ENCODE data around the gene MTG2.

The MTG2 gene

GRCh38 chr20:62219992-62220665 is 37.3 kb downstream of the MTG2 start, which contains the start of gene HRH3:
TSS of gene HRH3 (minus strand) at chr20:62220278. CDS start at chr20:62219970, 308 bp downstream.
- Histone ChIP-seq H3K27ac (ENCODE audit: low read length) (no peak within 1 kb of the TSS), H3K4me2 (ENCODE audit: low read length) (no peak within 1 kb of the TSS), H3K4me3 (ENCODE audit: low read length) (no peak within 1 kb of the TSS), H3K4me1 (ENCODE audit: low read length) (no peaks in the 10 kb centered on the region), H3K36me3 (replicated peaks; ENCODE audit: low read depth, low read length) (no peaks in the 10 kb centered on the region), H2AFZ (ENCODE audit: low read depth, low read length) (no peak within 1 kb of the TSS), H3K9me3 (ENCODE audit: insufficient read depth, low read length) (no peaks in the 10 kb centered on the region), H3K9ac (ENCODE audit: low read length) (no peak within 1 kb of the TSS), H3K27me3 (ENCODE audit: low read depth, low read length) (no peaks in the 10 kb centered on the region), H4K20me1 (ENCODE audit: insufficient read depth, low read length) (no peaks in the 10 kb centered on the region), H3K79me2 (ENCODE audit: low read length) (no peaks in the 10 kb centered on the region)
- TF ChIP-seq EZH2phosphoT487 (IDR thresholded peaks at IDR 0.05; ENCODE audit: low read depth) (no peak), CTCF (IDR thresholded peaks at IDR 0.05; ENCODE audit: low read depth, low read length) (no peak)

GRCh38 chr20:62220666-62221568 is 38.1 kb downstream of the MTG2 start:
- H2AFZ ChIP-seq (ENCODE audit: low read depth, low read length), result no peak overlapping the region
- H3K27ac ChIP-seq (ENCODE audit: low read length), result no peak overlapping the region
- H3K4me2 ChIP-seq (ENCODE audit: low read length), result no peak overlapping the region
- no peaks in the 10 kb centered on the region for H3K36me3 ChIP-seq (replicated peaks; ENCODE audit: low read depth, low read length)
- TF ChIP-seq CTCF (IDR thresholded peaks at IDR 0.05; ENCODE audit: low read depth, low read length) (no peak), EZH2phosphoT487 (IDR thresholded peaks at IDR 0.05; ENCODE audit: low read depth) (no peak)
- H3K79me2 ChIP-seq (ENCODE audit: low read length), result no peaks in the 10 kb centered on the region
- H4K20me1 ChIP-seq (ENCODE audit: insufficient read depth, low read length), result no peaks in the 10 kb centered on the region
- no peak overlapping the region for H3K4me3 ChIP-seq (ENCODE audit: low read length)
- H3K9ac ChIP-seq (ENCODE audit: low read length), result no peak overlapping the region
- no peaks in the 10 kb centered on the region for H3K4me1 ChIP-seq (ENCODE audit: low read length)
- H3K27me3 ChIP-seq (ENCODE audit: low read depth, low read length), result no peaks in the 10 kb centered on the region
- H3K9me3 ChIP-seq (ENCODE audit: insufficient read depth, low read length), result no peaks in the 10 kb centered on the region

GRCh38 chr20:62222266-62222850 is 39.5 kb downstream of the MTG2 start:
- Histone ChIP-seq H3K27me3 (ENCODE audit: low read depth, low read length) (no peaks in the 10 kb centered on the region), H3K27ac (ENCODE audit: low read length) (no peak overlapping the region), H3K4me1 (ENCODE audit: low read length) (no peaks in the 10 kb centered on the region), H3K36me3 (replicated peaks; ENCODE audit: low read depth, low read length) (no peaks in the 10 kb centered on the region), H3K4me2 (ENCODE audit: low read length) (no peak overlapping the region), H2AFZ (ENCODE audit: low read depth, low read length) (no peak overlapping the region), H3K4me3 (ENCODE audit: low read length) (no peak overlapping the region), H4K20me1 (ENCODE audit: insufficient read depth, low read length) (no peaks in the 10 kb centered on the region), H3K9ac (ENCODE audit: low read length) (no peak overlapping the region), H3K79me2 (ENCODE audit: low read length) (no peaks in the 10 kb centered on the region), H3K9me3 (ENCODE audit: insufficient read depth, low read length) (no peaks in the 10 kb centered on the region)
- no peak for TF ChIP-seq CTCF (IDR thresholded peaks at IDR 0.05; ENCODE audit: low read depth, low read length)
- no peak for TF ChIP-seq EZH2phosphoT487 (IDR thresholded peaks at IDR 0.05; ENCODE audit: low read depth)

GRCh38 chr20:62222972-62223371 is 40.1 kb downstream of the MTG2 start:
- Histone ChIP-seq H3K9ac (ENCODE audit: low read length) (no peak overlapping the region), H3K4me1 (ENCODE audit: low read length) (no peaks in the 10 kb centered on the region), H4K20me1 (ENCODE audit: insufficient read depth, low read length) (no peaks in the 10 kb centered on the region), H3K4me2 (ENCODE audit: low read length) (no peak overlapping the region), H2AFZ (ENCODE audit: low read depth, low read length) (no peak overlapping the region), H3K27ac (ENCODE audit: low read length) (no peak overlapping the region), H3K79me2 (ENCODE audit: low read length) (no peaks in the 10 kb centered on the region), H3K36me3 (replicated peaks; ENCODE audit: low read depth, low read length) (no peaks in the 10 kb centered on the region), H3K9me3 (ENCODE audit: insufficient read depth, low read length) (no peaks in the 10 kb centered on the region), H3K4me3 (ENCODE audit: low read length) (no peak overlapping the region), H3K27me3 (ENCODE audit: low read depth, low read length) (no peaks in the 10 kb centered on the region)
- TF ChIP-seq EZH2phosphoT487 (IDR thresholded peaks at IDR 0.05; ENCODE audit: low read depth), result no peak
- no peak for TF ChIP-seq CTCF (IDR thresholded peaks at IDR 0.05; ENCODE audit: low read depth, low read length)
